Body of pancreas (tissue), 4 donors: ENCODE results near the gene FBXL17.

Experiments
- POLR2A ChIP-seq, 3 donors: fragments of 450-650 bp; IDR thresholded peaks; one replicate each; pipeline ENCODE4 v1.6.1; 2016; ENCODE audit warnings: antibody characterized with exemption in 3 of 3, mild to moderate bottlenecking in 2 of 3
- TF ChIP-seq, protein P1 (sequence below), 7 experiments: fragments of 450-650 bp in 4 of 7; fragments of 200-600 bp in 3 of 7; sonication (generic) in 3 of 7; IDR thresholded peaks; one replicate each; pipeline ENCODE4 v1.5.1; 2016 to 2019; ENCODE audit warnings: antibody characterized with exemption in 7 of 7

- TF ChIP-seq, protein P1, sequence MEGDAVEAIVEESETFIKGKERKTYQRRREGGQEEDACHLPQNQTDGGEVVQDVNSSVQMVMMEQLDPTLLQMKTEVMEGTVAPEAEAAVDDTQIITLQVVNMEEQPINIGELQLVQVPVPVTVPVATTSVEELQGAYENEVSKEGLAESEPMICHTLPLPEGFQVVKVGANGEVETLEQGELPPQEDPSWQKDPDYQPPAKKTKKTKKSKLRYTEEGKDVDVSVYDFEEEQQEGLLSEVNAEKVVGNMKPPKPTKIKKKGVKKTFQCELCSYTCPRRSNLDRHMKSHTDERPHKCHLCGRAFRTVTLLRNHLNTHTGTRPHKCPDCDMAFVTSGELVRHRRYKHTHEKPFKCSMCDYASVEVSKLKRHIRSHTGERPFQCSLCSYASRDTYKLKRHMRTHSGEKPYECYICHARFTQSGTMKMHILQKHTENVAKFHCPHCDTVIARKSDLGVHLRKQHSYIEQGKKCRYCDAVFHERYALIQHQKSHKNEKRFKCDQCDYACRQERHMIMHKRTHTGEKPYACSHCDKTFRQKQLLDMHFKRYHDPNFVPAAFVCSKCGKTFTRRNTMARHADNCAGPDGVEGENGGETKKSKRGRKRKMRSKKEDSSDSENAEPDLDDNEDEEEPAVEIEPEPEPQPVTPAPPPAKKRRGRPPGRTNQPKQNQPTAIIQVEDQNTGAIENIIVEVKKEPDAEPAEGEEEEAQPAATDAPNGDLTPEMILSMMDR (IDR thresholded peaks at IDR 0.05), result no peak
- no peak for TF ChIP-seq POLR2A (IDR thresholded peaks at IDR 0.05)
Observed at GRCh38 chr5:108320231-108320630, 61.7 kb downstream of the FBXL17 start.
